WTC11 (cell line): ENCODE data around the gene EN2. TPM values are rescaled to one million over a fixed set of nuclear protein-coding genes. Genes with fewer than 3 reads are reported as not detected.

Experiments used
- ATAC-seq: fragments of 200-7000 bp; cut with Tn5 transposase; 2 replicates; pipeline ENCODE4 v1.10.0; 2021; ENCODE audit warnings: mild to moderate bottlenecking, moderate library complexity
- CTCF ChIA-PET: fragments of 300-600 bp; sonication (Branson Sonifier 250); formaldehyde crosslinking; loops from one replicate; lab custom pipeline; 2021; ENCODE audit warnings: antibody characterized with exemption; lab: Charles Lee
- POLR2A ChIA-PET: fragments of 350-600 bp; sonication (Branson Sonifier 250); formaldehyde crosslinking; loops from one replicate; lab custom pipeline; 2021; ENCODE audit warnings: antibody characterized with exemption; lab: Charles Lee
- DNase-seq: peaks from one replicate; pipeline ENCODE4 v3.0.0; 2021; ENCODE audit warnings: low spot score
- H3K27ac Mint-ChIP-seq: 2 replicates; pipeline ENCODE4 v1.8.0; 2021; ENCODE audit warnings: mixed read lengths
- H3K27me3 Mint-ChIP-seq: 2 replicates; pipeline ENCODE4 v1.8.0; 2021; ENCODE audit warnings: low read depth, mild to moderate bottlenecking, moderate library complexity, mixed read lengths
- H3K36me3 Mint-ChIP-seq: 2 replicates; pipeline ENCODE4 v1.8.0; 2021; ENCODE audit warnings: mixed read lengths
- H3K4me1 Mint-ChIP-seq: 2 replicates; pipeline ENCODE4 v1.8.0; 2022; ENCODE audit warnings: mixed read lengths
- H3K4me3 Mint-ChIP-seq: 2 replicates; pipeline ENCODE4 v1.8.0; 2021; ENCODE audit warnings: mild to moderate bottlenecking, moderate library complexity, mixed read lengths
- H3K9me3 Mint-ChIP-seq: 2 replicates; pipeline ENCODE4 v1.8.0; 2021; ENCODE audit warnings: mixed read lengths
- ESRRA ChIP-seq: sonication (generic); formaldehyde crosslinking; IDR thresholded peaks from 2 replicates; pipeline ENCODE4 v1.8.1; 2022; ENCODE audit warnings: mild to moderate bottlenecking, missing genetic modification reagents, borderline replicate concordance
- ETV6 ChIP-seq: sonication (generic); formaldehyde crosslinking; IDR thresholded peaks from 2 replicates; pipeline ENCODE4 v1.8.1; 2022; ENCODE audit warnings: mild to moderate bottlenecking, missing genetic modification reagents
- GRHL2 ChIP-seq: fragments of 250-450 bp; sonication (Bioruptor Pico); IDR thresholded peaks from 2 replicates; pipeline ENCODE4 v1.8.0; 2022; ENCODE audit warnings: mild to moderate bottlenecking, moderate library complexity; ENCODE audit not compliant: insufficient replicate concordance, severe bottlenecking
- GTF2I ChIP-seq: fragments of 250-450 bp; sonication (Bioruptor Pico); conservative IDR thresholded peaks from 2 replicates; pipeline ENCODE4 v1.4.0; 2021; ENCODE audit warnings: mild to moderate bottlenecking
- IRF2 ChIP-seq: sonication (generic); formaldehyde crosslinking; IDR thresholded peaks from 2 replicates; pipeline ENCODE4 v1.8.0; 2022; ENCODE audit warnings: low read depth, missing genetic modification reagents, borderline replicate concordance
- JAZF1 ChIP-seq: fragments of 250-450 bp; sonication (Bioruptor Pico); IDR thresholded peaks from 2 replicates; pipeline ENCODE4 v1.9.0; 2021; ENCODE audit warnings: moderate library complexity, mild to moderate bottlenecking, inconsistent platforms
- NFATC4 ChIP-seq: fragments of 250-450 bp; sonication (Bioruptor Pico); IDR thresholded peaks from 2 replicates; pipeline ENCODE4 v1.9.0; 2021; ENCODE audit warnings: mild to moderate bottlenecking
- NR2C2 ChIP-seq: sonication (generic); formaldehyde crosslinking; IDR thresholded peaks from 2 replicates; pipeline ENCODE4 v1.8.0; 2022; ENCODE audit warnings: mild to moderate bottlenecking, missing genetic modification reagents
- NR3C1 ChIP-seq: sonication (generic); formaldehyde crosslinking; conservative IDR thresholded peaks from 2 replicates; pipeline ENCODE4 v1.8.1; 2023; ENCODE audit warnings: low read depth, mild to moderate bottlenecking, missing genetic modification reagents
- RELA ChIP-seq: sonication (generic); formaldehyde crosslinking; IDR thresholded peaks from 2 replicates; pipeline ENCODE4 v1.8.1; 2022; ENCODE audit warnings: missing genetic modification reagents, mild to moderate bottlenecking, borderline replicate concordance
- RORB ChIP-seq: fragments of 250-450 bp; sonication (Bioruptor Pico); IDR thresholded peaks from 2 replicates; pipeline ENCODE4 v1.9.0; 2021; ENCODE audit warnings: mild to moderate bottlenecking
- SP1 ChIP-seq: sonication (generic); formaldehyde crosslinking; conservative IDR thresholded peaks from 2 replicates; pipeline ENCODE4 v1.8.1; 2022; ENCODE audit warnings: missing genetic modification reagents
- TCF7 ChIP-seq: sonication (generic); formaldehyde crosslinking; IDR thresholded peaks from 2 replicates; pipeline ENCODE4 v1.8.0; 2022; ENCODE audit warnings: mild to moderate bottlenecking, low read depth, missing genetic modification reagents, moderate library complexity
- TEAD1 ChIP-seq: sonication (generic); formaldehyde crosslinking; IDR thresholded peaks from 2 replicates; pipeline ENCODE4 v1.8.0; 2022; ENCODE audit warnings: mild to moderate bottlenecking, missing genetic modification reagents
- ZBTB21 ChIP-seq: sonication (generic); formaldehyde crosslinking; IDR thresholded peaks from 2 replicates; pipeline ENCODE4 v1.8.1; 2023; ENCODE audit warnings: mild to moderate bottlenecking, missing genetic modification reagents, borderline replicate concordance
- ZNF219 ChIP-seq: sonication (generic); formaldehyde crosslinking; IDR thresholded peaks from 2 replicates; pipeline ENCODE4 v1.8.0; 2023; ENCODE audit warnings: missing genetic modification reagents, mild to moderate bottlenecking, borderline replicate concordance
- total RNA-seq: library from RNA; stranded (reverse); gene quantifications from 3 replicates; pipeline ENCODE4 v1.2.3, GENCODE V29; 2021
- TF ChIP-seq, protein P1 (sequence below): sonication (generic); formaldehyde crosslinking; IDR thresholded peaks from 2 replicates; pipeline ENCODE4 v1.8.1; 2023; ENCODE audit warnings: mild to moderate bottlenecking, missing genetic modification reagents, moderate library complexity
- TF ChIP-seq, protein P2 (sequence below): sonication (generic); formaldehyde crosslinking; IDR thresholded peaks from 2 replicates; pipeline ENCODE4 v1.8.0; 2023; ENCODE audit warnings: missing genetic modification reagents
- TF ChIP-seq, protein P3 (sequence below): sonication (generic); formaldehyde crosslinking; IDR thresholded peaks from 2 replicates; pipeline ENCODE4 v1.8.1; 2023; ENCODE audit warnings: mild to moderate bottlenecking, missing genetic modification reagents, borderline replicate concordance
- TF ChIP-seq, protein P4 (sequence below): sonication (generic); formaldehyde crosslinking; conservative IDR thresholded peaks from 2 replicates; pipeline ENCODE4 v1.8.1; 2023; ENCODE audit warnings: mild to moderate bottlenecking, low read depth, missing genetic modification reagents, moderate library complexity
- TF ChIP-seq, protein P5 (sequence below): sonication (generic); formaldehyde crosslinking; IDR thresholded peaks from 2 replicates; pipeline ENCODE4 v1.8.0; 2022; ENCODE audit warnings: mild to moderate bottlenecking, missing genetic modification reagents
- TF ChIP-seq, protein P6 (sequence below): sonication (generic); formaldehyde crosslinking; IDR thresholded peaks from 2 replicates; pipeline ENCODE4 v1.8.1; 2022; ENCODE audit warnings: low read depth, missing genetic modification reagents, borderline replicate concordance

EN2 gene
- total RNA-seq, 1 experiment from 2014 or later = not detected

DNA sequence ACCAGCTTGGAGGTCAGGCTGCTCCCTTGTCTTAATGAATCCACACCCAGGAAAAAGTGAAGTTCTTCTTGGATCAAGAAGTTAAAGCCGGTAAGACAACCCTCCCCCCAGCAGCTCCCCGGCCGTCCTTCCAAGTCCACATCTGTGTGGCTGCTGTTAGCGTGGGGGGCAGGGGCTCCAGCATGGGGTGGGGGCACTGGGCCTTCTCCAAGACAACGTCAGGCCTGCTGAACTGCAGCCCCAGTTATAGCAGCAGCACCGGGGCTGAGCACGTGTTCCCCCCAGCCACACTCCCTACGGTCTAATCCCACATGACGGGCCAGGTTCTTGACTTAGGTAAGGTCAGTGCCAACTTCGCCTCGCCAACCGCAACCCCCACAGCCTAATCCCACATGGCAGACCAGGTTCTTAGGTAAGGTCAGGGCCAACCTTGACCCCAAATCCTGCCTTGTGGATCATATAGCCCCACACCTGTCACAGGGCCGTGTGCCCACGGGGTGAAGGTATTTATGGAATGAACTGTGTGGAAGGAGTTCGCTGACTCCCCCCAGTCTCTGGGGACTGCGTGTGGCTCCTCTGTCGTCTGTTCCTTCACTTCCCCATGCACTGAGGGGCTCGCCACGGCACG, 30.4 kb upstream of the EN2 start (continued):
- TF ChIP-seq NR3C1 (CRISPR knock-in tag) (no peak), RORB (no peak)

DNA sequence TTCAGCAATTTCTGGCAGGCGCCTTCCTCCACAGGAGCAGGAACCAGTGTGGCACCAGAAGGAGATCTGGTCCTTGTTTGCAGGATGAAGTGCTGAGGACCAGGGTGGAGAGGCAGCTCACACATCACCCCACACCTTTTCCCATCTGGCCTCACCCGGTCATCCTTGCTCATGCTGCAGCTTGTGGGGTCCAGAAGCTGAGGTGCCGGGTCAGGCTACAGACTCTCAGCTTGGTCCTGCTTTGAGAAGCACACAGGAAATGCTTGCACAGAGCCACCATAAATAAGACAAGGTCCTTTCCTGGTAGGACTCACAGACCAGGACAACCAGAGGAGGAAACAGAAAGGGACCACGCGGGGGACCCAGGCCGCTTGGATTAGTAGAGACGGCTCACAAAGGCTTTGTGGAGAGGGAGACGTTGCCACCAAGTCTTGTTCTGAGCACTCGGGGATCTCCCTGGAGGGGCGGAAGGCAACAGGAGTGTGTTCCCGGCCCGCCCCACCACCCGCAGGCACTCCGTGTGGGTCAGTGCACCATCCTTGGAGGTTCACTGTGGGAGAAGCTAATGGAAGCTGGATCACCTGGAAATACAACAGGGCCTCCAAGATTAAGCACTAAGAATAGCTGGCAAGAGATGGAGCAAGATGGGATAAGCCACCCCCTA, 29.6 kb upstream of the EN2 start:
- Mint-ChIP-seq H3K4me3 (no peak overlapping the region), H3K27ac (no peak overlapping the region), H3K4me1 (no peaks in the 10 kb centered on the region), H3K27me3 (peaks cover 5% of the 10 kb centered on the region), H3K9me3 (0 out of 2 replicates have a peak, but pooled peaks cover 2% of the 10 kb centered on the region), H3K36me3 (no peaks in the 10 kb centered on the region)
- ATAC-seq (no peak), DNase-seq (no peak)
- POLR2A ChIA-PET = no interaction called here
- TF ChIP-seq JAZF1 (CRISPR knock-in tag) (no peak), ETV6 (CRISPR knock-in tag) (no peak), TCF7 (CRISPR knock-in tag) (no peak), ZNF219 (CRISPR knock-in tag) (no peak), TEAD1 (no peak), GTF2I (CRISPR knock-in tag) (no peak), IRF2 (CRISPR knock-in tag) (no peak), GRHL2 (no peak), SP1 (CRISPR knock-in tag) (no peak), ZBTB21 (CRISPR knock-in tag) (no peak), NFATC4 (CRISPR knock-in tag) (no peak), NR2C2 (CRISPR knock-in tag) (no peak), RELA (CRISPR knock-in tag) (no peak), ESRRA (CRISPR knock-in tag) (no peak)
- TF ChIP-seq, protein P1, sequence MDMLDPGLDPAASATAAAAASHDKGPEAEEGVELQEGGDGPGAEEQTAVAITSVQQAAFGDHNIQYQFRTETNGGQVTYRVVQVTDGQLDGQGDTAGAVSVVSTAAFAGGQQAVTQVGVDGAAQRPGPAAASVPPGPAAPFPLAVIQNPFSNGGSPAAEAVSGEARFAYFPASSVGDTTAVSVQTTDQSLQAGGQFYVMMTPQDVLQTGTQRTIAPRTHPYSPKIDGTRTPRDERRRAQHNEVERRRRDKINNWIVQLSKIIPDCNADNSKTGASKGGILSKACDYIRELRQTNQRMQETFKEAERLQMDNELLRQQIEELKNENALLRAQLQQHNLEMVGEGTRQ = no peak
- TF ChIP-seq, protein P2, sequence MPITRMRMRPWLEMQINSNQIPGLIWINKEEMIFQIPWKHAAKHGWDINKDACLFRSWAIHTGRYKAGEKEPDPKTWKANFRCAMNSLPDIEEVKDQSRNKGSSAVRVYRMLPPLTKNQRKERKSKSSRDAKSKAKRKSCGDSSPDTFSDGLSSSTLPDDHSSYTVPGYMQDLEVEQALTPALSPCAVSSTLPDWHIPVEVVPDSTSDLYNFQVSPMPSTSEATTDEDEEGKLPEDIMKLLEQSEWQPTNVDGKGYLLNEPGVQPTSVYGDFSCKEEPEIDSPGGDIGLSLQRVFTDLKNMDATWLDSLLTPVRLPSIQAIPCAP (CRISPR knock-in tag) = no peak
- TF ChIP-seq, protein P3, sequence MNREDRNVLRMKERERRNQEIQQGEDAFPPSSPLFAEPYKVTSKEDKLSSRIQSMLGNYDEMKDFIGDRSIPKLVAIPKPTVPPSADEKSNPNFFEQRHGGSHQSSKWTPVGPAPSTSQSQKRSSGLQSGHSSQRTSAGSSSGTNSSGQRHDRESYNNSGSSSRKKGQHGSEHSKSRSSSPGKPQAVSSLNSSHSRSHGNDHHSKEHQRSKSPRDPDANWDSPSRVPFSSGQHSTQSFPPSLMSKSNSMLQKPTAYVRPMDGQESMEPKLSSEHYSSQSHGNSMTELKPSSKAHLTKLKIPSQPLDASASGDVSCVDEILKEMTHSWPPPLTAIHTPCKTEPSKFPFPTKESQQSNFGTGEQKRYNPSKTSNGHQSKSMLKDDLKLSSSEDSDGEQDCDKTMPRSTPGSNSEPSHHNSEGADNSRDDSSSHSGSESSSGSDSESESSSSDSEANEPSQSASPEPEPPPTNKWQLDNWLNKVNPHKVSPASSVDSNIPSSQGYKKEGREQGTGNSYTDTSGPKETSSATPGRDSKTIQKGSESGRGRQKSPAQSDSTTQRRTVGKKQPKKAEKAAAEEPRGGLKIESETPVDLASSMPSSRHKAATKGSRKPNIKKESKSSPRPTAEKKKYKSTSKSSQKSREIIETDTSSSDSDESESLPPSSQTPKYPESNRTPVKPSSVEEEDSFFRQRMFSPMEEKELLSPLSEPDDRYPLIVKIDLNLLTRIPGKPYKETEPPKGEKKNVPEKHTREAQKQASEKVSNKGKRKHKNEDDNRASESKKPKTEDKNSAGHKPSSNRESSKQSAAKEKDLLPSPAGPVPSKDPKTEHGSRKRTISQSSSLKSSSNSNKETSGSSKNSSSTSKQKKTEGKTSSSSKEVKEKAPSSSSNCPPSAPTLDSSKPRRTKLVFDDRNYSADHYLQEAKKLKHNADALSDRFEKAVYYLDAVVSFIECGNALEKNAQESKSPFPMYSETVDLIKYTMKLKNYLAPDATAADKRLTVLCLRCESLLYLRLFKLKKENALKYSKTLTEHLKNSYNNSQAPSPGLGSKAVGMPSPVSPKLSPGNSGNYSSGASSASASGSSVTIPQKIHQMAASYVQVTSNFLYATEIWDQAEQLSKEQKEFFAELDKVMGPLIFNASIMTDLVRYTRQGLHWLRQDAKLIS = no peak
- TF ChIP-seq, protein P4, sequence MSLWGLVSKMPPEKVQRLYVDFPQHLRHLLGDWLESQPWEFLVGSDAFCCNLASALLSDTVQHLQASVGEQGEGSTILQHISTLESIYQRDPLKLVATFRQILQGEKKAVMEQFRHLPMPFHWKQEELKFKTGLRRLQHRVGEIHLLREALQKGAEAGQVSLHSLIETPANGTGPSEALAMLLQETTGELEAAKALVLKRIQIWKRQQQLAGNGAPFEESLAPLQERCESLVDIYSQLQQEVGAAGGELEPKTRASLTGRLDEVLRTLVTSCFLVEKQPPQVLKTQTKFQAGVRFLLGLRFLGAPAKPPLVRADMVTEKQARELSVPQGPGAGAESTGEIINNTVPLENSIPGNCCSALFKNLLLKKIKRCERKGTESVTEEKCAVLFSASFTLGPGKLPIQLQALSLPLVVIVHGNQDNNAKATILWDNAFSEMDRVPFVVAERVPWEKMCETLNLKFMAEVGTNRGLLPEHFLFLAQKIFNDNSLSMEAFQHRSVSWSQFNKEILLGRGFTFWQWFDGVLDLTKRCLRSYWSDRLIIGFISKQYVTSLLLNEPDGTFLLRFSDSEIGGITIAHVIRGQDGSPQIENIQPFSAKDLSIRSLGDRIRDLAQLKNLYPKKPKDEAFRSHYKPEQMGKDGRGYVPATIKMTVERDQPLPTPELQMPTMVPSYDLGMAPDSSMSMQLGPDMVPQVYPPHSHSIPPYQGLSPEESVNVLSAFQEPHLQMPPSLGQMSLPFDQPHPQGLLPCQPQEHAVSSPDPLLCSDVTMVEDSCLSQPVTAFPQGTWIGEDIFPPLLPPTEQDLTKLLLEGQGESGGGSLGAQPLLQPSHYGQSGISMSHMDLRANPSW (CRISPR knock-in tag) = no peak
- TF ChIP-seq, protein P5, sequence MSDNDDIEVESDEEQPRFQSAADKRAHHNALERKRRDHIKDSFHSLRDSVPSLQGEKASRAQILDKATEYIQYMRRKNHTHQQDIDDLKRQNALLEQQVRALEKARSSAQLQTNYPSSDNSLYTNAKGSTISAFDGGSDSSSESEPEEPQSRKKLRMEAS (CRISPR knock-in tag) = no peak
- TF ChIP-seq, protein P6, sequence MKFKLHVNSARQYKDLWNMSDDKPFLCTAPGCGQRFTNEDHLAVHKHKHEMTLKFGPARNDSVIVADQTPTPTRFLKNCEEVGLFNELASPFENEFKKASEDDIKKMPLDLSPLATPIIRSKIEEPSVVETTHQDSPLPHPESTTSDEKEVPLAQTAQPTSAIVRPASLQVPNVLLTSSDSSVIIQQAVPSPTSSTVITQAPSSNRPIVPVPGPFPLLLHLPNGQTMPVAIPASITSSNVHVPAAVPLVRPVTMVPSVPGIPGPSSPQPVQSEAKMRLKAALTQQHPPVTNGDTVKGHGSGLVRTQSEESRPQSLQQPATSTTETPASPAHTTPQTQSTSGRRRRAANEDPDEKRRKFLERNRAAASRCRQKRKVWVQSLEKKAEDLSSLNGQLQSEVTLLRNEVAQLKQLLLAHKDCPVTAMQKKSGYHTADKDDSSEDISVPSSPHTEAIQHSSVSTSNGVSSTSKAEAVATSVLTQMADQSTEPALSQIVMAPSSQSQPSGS = no peak
- CTCF ChIA-PET = interaction anchor here (1.1 kb wide), 1 partner anchor 728 kb away, joined by 3 read pairs; no protein-coding TSS in a partner anchor
